H9 (cell line): ENCODE data around the gene KCNMB1. TPM values are rescaled to one million over a fixed set of nuclear protein-coding genes. Genes with fewer than 3 reads are reported as not detected.

ENCODE experiments used
- DNase-seq: peaks from one replicate; pipeline ENCODE4 v3.0.0-alpha.2; 2017
- H2AFZ ChIP-seq: one replicate; pipeline ENCODE4 v1.6.1; 2013; ENCODE audit warnings: mild to moderate bottlenecking, low read length, control low read depth, moderate library complexity
- H2AK5ac ChIP-seq: 2 replicates; pipeline ENCODE4 v1.6.1; 2013; ENCODE audit warnings: low read length, control low read depth, mixed read lengths; ENCODE audit not compliant: insufficient read length
- H2BK120ac ChIP-seq: one replicate; pipeline ENCODE4 v1.6.1; 2013; ENCODE audit warnings: low read depth, mild to moderate bottlenecking, low read length, control low read depth, inconsistent platforms; ENCODE audit not compliant: poor library complexity, severe bottlenecking
- H2BK12ac ChIP-seq: 2 replicates; pipeline ENCODE4 v1.6.1; 2013; ENCODE audit warnings: low read length, control low read depth, mixed read lengths, low read depth; ENCODE audit not compliant: insufficient read length
- H2BK15ac ChIP-seq: 2 replicates; pipeline ENCODE4 v1.6.1; 2013; ENCODE audit warnings: low read depth, low read length, control low read depth
- H2BK20ac ChIP-seq: one replicate; pipeline ENCODE4 v1.6.1; 2013; ENCODE audit warnings: low read depth, mild to moderate bottlenecking, low read length, control low read depth, inconsistent platforms; ENCODE audit not compliant: poor library complexity, severe bottlenecking
- H2BK5ac ChIP-seq: 2 replicates; pipeline ENCODE4 v1.6.1; 2013; ENCODE audit warnings: low read length, control low read depth, mixed read lengths; ENCODE audit not compliant: insufficient read length
- H3K14ac ChIP-seq: 2 replicates; pipeline ENCODE4 v1.6.1; 2013; ENCODE audit warnings: low read length, control low read depth; ENCODE audit not compliant: insufficient read depth
- H3K18ac ChIP-seq: 2 replicates; pipeline ENCODE4 v1.6.1; 2013; ENCODE audit warnings: low read depth, mild to moderate bottlenecking, mixed read lengths, low read length, control low read depth; ENCODE audit not compliant: insufficient read length
- H3K23ac ChIP-seq: 2 replicates; pipeline ENCODE4 v1.6.1; 2013; ENCODE audit warnings: low read length, control low read depth, mixed read lengths, low read depth; ENCODE audit not compliant: insufficient read length
- H3K23me2 ChIP-seq: 2 replicates; pipeline ENCODE4 v1.6.1; 2013; ENCODE audit warnings: low read depth, mild to moderate bottlenecking, mixed read lengths, low read length, control low read depth; ENCODE audit not compliant: insufficient read length, poor library complexity, severe bottlenecking
- H3K27ac ChIP-seq: 2 replicates; pipeline ENCODE4 v1.5.1; 2013; ENCODE audit warnings: low read length, control low read depth, mixed read lengths, low read depth; ENCODE audit not compliant: insufficient read length
- H3K27me3 ChIP-seq: 2 replicates; pipeline ENCODE4 v1.6.1; 2013; ENCODE audit warnings: low read length, control low read depth, inconsistent platforms; ENCODE audit not compliant: insufficient read depth
- H3K4ac ChIP-seq: 2 replicates; pipeline ENCODE4 v1.6.1; 2013; ENCODE audit warnings: low read depth, mild to moderate bottlenecking, control low read depth, inconsistent platforms, low read length, moderate library complexity
- H3K4me1 ChIP-seq: 2 replicates; pipeline ENCODE4 v1.6.1; 2013; ENCODE audit warnings: low read length, control low read depth, inconsistent platforms; ENCODE audit not compliant: insufficient read depth
- H3K4me2 ChIP-seq: 2 replicates; pipeline ENCODE4 v1.6.1; 2013; ENCODE audit warnings: low read length, control low read depth, mixed read lengths; ENCODE audit not compliant: insufficient read length, insufficient read depth
- H3K56ac ChIP-seq: 2 replicates; pipeline ENCODE4 v1.6.1; 2013; ENCODE audit warnings: low read depth, mild to moderate bottlenecking, mixed read lengths, low read length, control low read depth; ENCODE audit not compliant: insufficient read length
- H3K79me1 ChIP-seq: 2 replicates; pipeline ENCODE4 v1.6.1; 2013; ENCODE audit warnings: low read depth, mild to moderate bottlenecking, moderate library complexity, low read length, control low read depth, inconsistent platforms; ENCODE audit not compliant: insufficient read depth, poor library complexity, severe bottlenecking
- H3K79me2 ChIP-seq: 2 replicates; pipeline ENCODE4 v1.6.1; 2013; ENCODE audit warnings: low read length, control low read depth, inconsistent platforms; ENCODE audit not compliant: insufficient read depth
- H3K9ac ChIP-seq: 2 replicates; pipeline ENCODE4 v1.6.1; 2013; ENCODE audit warnings: low read length, control low read depth, mixed read lengths; ENCODE audit not compliant: insufficient read length; ENCODE audit errors: extremely low read depth
- H3K9me3 ChIP-seq: one replicate; pipeline ENCODE4 v1.6.1; 2013; ENCODE audit warnings: low read depth, low read length, inconsistent platforms; ENCODE audit not compliant: control insufficient read depth
- H3T11ph ChIP-seq: one replicate; pipeline ENCODE4 v1.6.1; 2013; ENCODE audit warnings: mild to moderate bottlenecking, low read length, control low read depth, inconsistent platforms
- H4K20me1 ChIP-seq: one replicate; pipeline ENCODE4 v1.6.1; 2013; ENCODE audit not compliant: control insufficient read depth, insufficient read length, insufficient read depth
- H4K5ac ChIP-seq: 2 replicates; pipeline ENCODE4 v1.6.1; 2013; ENCODE audit warnings: low read depth, mild to moderate bottlenecking, mixed read lengths, low read length, control low read depth; ENCODE audit not compliant: insufficient read length
- H4K8ac ChIP-seq: replicated peaks from 2 replicates; pipeline ENCODE4 v1.6.1; 2013; ENCODE audit warnings: low read length, control low read depth, mixed read lengths, low read depth; ENCODE audit not compliant: insufficient read length
- H4K91ac ChIP-seq: 2 replicates; pipeline ENCODE4 v1.6.1; 2013; ENCODE audit warnings: low read depth, mild to moderate bottlenecking, moderate library complexity, mixed read lengths, low read length, control low read depth; ENCODE audit not compliant: insufficient read length
- H3K27ac Mint-ChIP-seq, 3 experiments: 2 replicates in 2 of 3; 3 replicates in 1 of 3; pipeline ENCODE4 v1.8.0; 2020 to 2021; ENCODE audit warnings: mixed read lengths in 3 of 3, mild to moderate bottlenecking in 1 of 3, moderate library complexity in 1 of 3
- H3K27me3 Mint-ChIP-seq: 2 replicates; pipeline ENCODE4 v1.8.0; 2021; ENCODE audit warnings: low read depth, mild to moderate bottlenecking, moderate library complexity, mixed read lengths
- H3K36me3 Mint-ChIP-seq, 3 experiments: 2 replicates in 2 of 3; 3 replicates in 1 of 3; pipeline ENCODE4 v1.8.0; 2020 to 2021; ENCODE audit warnings: low read depth in 3 of 3, mixed read lengths in 3 of 3; ENCODE audit not compliant: insufficient read depth in 1 of 3
- H3K4me1 Mint-ChIP-seq, 2 experiments: 2 replicates each; pipeline ENCODE4 v1.8.0; 2020; ENCODE audit warnings: mixed read lengths in 2 of 2
- H3K4me3 Mint-ChIP-seq, 2 experiments: 2 replicates in 1 of 2; 3 replicates in 1 of 2; pipeline ENCODE4 v1.8.0; 2020 to 2021; ENCODE audit warnings: mild to moderate bottlenecking in 2 of 2, mixed read lengths in 2 of 2, moderate library complexity in 1 of 2
- H3K9me3 Mint-ChIP-seq, 2 experiments: 2 replicates in 1 of 2; 3 replicates in 1 of 2; pipeline ENCODE4 v1.8.0; 2020; ENCODE audit warnings: mild to moderate bottlenecking in 2 of 2, mixed read lengths in 2 of 2, moderate library complexity in 1 of 2
- CTCF ChIP-seq: fragments of 200-600 bp; sonication (generic); conservative IDR thresholded peaks from 3 replicates; pipeline ENCODE4 v1.8.0; 2021; ENCODE audit warnings: antibody characterized with exemption, mild to moderate bottlenecking
- WGBS: extraction: QIAGEN DNeasy Blood & Tissue Kit; methylation state at CpG from one replicate; pipeline ENCODE4 v1.1.7; 2013; ENCODE audit warnings: missing lambda C conversion rate, low lambda C conversion rate, mixed read lengths; ENCODE audit not compliant: insufficient read length; ENCODE audit errors: extremely low coverage; 5-methylcytosine and 5-hydroxymethylcytosine counted together
- total RNA-seq: library from RNA; stranded (reverse); gene quantifications from 2 replicates; pipeline ENCODE4 v1.2.1, GENCODE V29; 2021

Gene KCNMB1
- total RNA-seq, 1 experiment from 2014 or later: 0.28 TPM

- Histone ChIP-seq H3K79me2 (no peaks in the 10 kb centered on the region), H2AFZ (no peak overlapping the region), H4K91ac (no peak overlapping the region), H3K23ac (no peak overlapping the region), H3K23me2 (no peaks in the 10 kb centered on the region), H4K8ac (no peak overlapping the region), H2BK5ac (no peak overlapping the region), H3K9ac (no peak overlapping the region), H2BK12ac (no peak overlapping the region), H2BK15ac (no peak overlapping the region), H2AK5ac (no peak overlapping the region), H3K14ac (no peak overlapping the region), H4K5ac (no peak overlapping the region), H3K27me3 (no peaks in the 10 kb centered on the region), H3K27ac (no peak overlapping the region), H3K4me1 (peaks cover 3% of the 10 kb centered on the region), H3K79me1 (no peaks in the 10 kb centered on the region), H3K4me2 (no peak overlapping the region), H2BK20ac (no peak overlapping the region), H3K56ac (no peak overlapping the region), H3K9me3 (no peaks in the 10 kb centered on the region), H3K18ac (no peak overlapping the region), H4K20me1 (no peaks in the 10 kb centered on the region), H3K4ac (no peak overlapping the region), H2BK120ac (no peak overlapping the region), H3T11ph (no peak overlapping the region)
- Mint-ChIP-seq H3K4me3 (peak overlapping the region in 1 of 2 experiments; percentile 18; a peak in 2 of 5 replicates), H3K4me1 (peaks cover 62 to 63% of the 10 kb centered on the region in 2 experiments), H3K27ac (peak overlapping the region in 2 of 3 experiments; percentile 5 to 88; a peak in 4 of 7 replicates), H3K27me3 (peaks cover 2% of the 10 kb centered on the region; the same call in 1 of the 2 replicates), H3K36me3 (peaks cover 0 to 4% (median 0%) of the 10 kb centered on the region in 3 experiments; a peak in 1 of 7 replicates), H3K9me3 (peaks cover 0 to 6% of the 10 kb centered on the region in 2 experiments; a peak in 3 of 5 replicates)
- TF ChIP-seq CTCF: no peak
- peak; percentile 49 for DNase-seq
- no CpG with 5 or more reads among the region's 6 CpGs for WGBS
These were observed 19.1 kb upstream of the KCNMB1 start for GRCh38 chr5:170408226-170408625.
